Stomach smooth muscle (tissue), 2 donors: ENCODE results near the gene SLC9A8.
"Not testable (repeated sequence)": the region's sequence is repeated elsewhere in the genome, so short reads cannot be mapped to it uniquely, and the experiment has no call there.

Experiments used
- H3K27ac ChIP-seq: one replicate; pipeline ENCODE4 v1.7.0; 2013; ENCODE audit warnings: mild to moderate bottlenecking, low read length, inconsistent platforms
- H3K27me3 ChIP-seq, 2 donors: one replicate each; pipeline ENCODE4 v1.7.0; 2013; ENCODE audit warnings: low read length in 2 of 2; ENCODE audit not compliant: insufficient read depth in 2 of 2, control insufficient read depth in 1 of 2
- H3K36me3 ChIP-seq, 2 donors: one replicate each; pipeline ENCODE4 v1.7.0; 2013; ENCODE audit warnings: low read length in 2 of 2; ENCODE audit not compliant: control insufficient read depth in 2 of 2, insufficient read depth in 2 of 2
- H3K4me1 ChIP-seq: one replicate; pipeline ENCODE4 v1.7.0; 2013; ENCODE audit warnings: low read length; ENCODE audit not compliant: control insufficient read depth, insufficient read depth
- H3K4me3 ChIP-seq, 2 donors: one replicate each; pipeline ENCODE4 v1.7.0; 2013; ENCODE audit warnings: low read length in 2 of 2
- H3K9ac ChIP-seq, 2 donors: one replicate each; pipeline ENCODE4 v1.7.0; 2013; ENCODE audit warnings: low read length in 2 of 2, mild to moderate bottlenecking in 1 of 2
- H3K9me3 ChIP-seq, 2 donors: one replicate each; pipeline ENCODE4 v1.7.0; 2013; ENCODE audit warnings: low read length in 2 of 2; ENCODE audit not compliant: control insufficient read depth in 2 of 2
- donor health status: healthy.
- donor health status: Pancreatic carcinoma.

The SLC9A8 gene

GRCh38 chr20:49812507-49813304 lies at the start of gene SLC9A8:
SLC9A8 (plus strand) TSS chr20:49812828; CDS start chr20:49812923, 95 bp downstream.
- Histone ChIP-seq H3K9ac (peak within 1 kb of the TSS; percentile 91 to 97), H3K9me3 (no peaks in the 10 kb centered on the region), H3K36me3 (peaks cover 4 to 7% of the 10 kb centered on the region in 2 donors), H3K4me3 (peak within 1 kb of the TSS; percentile 87 to 96), H3K27me3 (no peaks in the 10 kb centered on the region), H3K27ac (peak within 1 kb of the TSS; percentile 75), H3K4me1 (peaks cover 14% of the 10 kb centered on the region)

DNA sequence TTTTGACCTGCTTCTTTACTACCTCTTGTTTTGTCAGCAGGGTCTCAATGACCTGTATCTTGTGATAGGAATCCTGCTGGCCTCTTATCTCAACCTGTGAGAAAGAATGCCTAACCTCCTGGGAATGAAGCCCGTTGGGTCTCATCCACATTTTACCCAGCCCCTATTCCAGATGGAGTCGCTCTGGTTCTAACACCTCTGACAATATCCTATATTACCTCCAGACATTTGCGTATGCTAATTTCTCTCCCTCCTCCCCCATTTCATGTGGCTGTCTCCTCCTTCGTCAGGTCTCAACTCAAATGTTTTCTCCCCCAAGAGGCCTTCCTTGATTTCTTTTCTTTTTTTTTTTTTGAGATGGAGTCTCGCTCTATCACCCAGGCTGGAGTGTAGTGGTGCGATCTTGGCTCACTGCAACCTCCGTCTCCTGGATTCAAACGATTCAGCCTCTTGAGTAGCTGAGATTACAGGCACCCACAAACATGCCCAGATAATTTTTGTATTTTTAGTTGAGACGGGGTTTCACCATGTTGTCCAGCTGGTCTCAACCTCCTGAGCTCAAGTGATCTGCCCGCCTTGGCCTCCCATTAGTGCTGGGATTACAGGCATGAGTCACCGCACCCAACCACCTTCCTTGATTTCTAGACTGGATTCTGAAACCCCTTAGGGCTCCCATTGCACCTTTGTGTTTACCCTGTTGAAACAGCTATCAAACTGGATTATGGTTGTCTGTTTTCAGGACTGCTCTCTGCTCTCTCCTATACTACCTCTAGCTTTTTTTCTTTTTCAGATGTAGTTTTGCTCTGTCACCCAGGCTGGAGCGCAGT lies 49.5 kb upstream of the SLC9A8 start:
- H3K4me1 ChIP-seq: no peaks in the 10 kb centered on the region
- H3K9me3 ChIP-seq: no peaks in the 10 kb centered on the region
- H3K9ac ChIP-seq: no peak overlapping the region
- H3K4me3 ChIP-seq: no peak overlapping the region
- no peaks in the 10 kb centered on the region for H3K36me3 ChIP-seq
- H3K27ac ChIP-seq: no peak overlapping the region
- no peaks in the 10 kb centered on the region for H3K27me3 ChIP-seq

DNA sequence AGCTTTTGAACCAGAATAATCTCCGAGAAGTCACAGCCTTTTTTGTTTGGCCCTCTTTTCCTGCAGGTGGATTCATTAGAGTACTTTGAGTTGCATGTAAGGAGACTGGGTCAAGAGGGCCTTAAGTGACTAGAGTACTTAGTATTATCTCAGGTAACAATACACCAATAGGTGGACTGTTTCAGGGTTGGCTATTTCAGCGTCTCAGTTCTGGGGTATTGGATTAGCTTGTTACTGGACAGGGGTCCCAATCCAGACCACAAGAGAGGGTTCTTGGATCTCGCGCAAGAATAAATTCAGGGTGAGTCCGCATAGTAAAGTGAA lies 47.3 kb upstream of the SLC9A8 start:
- no peaks in the 10 kb centered on the region for H3K4me1 ChIP-seq
- H3K4me3 ChIP-seq: no peak overlapping the region
- H3K27ac ChIP-seq: no peak overlapping the region
- no peaks in the 10 kb centered on the region for H3K36me3 ChIP-seq
- H3K9ac ChIP-seq: no peak overlapping the region
- no peaks in the 10 kb centered on the region for H3K9me3 ChIP-seq
- no peaks in the 10 kb centered on the region for H3K27me3 ChIP-seq

DNA sequence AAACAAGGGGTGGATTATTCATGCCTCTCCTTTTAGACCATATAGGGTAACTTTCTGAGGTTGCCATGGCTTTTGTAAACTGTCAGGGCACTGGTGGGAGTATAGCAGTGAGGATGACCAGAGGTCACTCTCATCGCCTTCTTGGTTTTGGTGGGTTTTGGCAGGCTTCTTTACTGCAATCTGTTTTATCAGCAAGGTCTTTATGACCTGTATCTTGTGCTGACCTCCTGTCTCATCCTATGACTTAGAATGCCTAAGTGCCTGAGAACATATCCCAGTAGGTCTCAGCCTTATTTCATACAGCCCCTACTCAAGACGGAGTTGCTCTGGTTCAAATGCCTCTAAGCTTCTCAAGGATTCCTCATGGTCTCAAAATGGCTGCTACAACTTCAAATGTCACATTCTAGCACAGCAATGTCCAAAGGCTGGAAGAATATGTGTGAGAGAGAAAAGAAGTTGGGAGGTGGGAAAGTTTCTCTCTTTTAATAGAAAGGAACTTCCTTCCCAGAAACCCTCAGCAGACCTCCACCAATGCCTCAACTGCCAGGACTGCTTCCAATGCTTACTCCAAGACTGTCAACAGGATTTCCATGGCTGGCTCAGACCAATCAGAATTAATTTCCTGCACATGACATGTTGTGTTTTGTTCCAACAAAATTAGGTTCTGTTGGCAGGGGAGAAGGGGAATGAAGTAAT lies 46.6 kb upstream of the SLC9A8 start:
- no peak overlapping the region for H3K4me3 ChIP-seq
- H3K27me3 ChIP-seq: no peaks in the 10 kb centered on the region
- no peaks in the 10 kb centered on the region for H3K9me3 ChIP-seq
- H3K4me1 ChIP-seq: no peaks in the 10 kb centered on the region
- no peaks in the 10 kb centered on the region for H3K36me3 ChIP-seq
- H3K27ac ChIP-seq: no peak overlapping the region
- H3K9ac ChIP-seq: no peak overlapping the region

DNA sequence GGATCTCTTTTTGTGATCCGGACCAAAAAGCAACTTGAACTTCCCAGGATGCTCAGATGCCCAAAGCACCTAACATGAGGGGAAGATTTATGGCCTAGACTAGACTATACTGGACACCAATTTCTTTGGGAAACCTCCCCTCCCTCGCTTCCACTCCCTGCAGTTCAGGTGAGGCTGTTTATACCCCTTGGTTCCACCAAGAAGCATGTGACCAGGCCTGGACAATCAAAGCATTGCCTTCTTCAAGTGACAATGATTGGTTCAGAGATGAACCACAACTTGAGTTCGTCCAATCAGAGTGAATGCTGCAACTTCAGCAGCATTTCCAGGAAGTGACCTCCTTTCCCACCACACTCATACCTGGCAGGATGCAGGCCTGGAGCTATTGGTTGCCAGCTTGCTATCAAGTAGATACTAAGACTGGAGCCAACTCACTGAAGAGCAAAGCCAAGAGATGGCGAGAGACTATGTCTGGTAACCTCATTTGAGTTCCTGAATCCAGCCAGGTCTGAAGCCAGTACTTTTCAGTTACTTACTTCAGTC lies 45.6 kb upstream of the SLC9A8 start:
- H3K36me3 ChIP-seq: no peaks in the 10 kb centered on the region
- no peak overlapping the region for H3K27ac ChIP-seq
- no peak overlapping the region for H3K4me3 ChIP-seq
- no peak overlapping the region for H3K9ac ChIP-seq
- peaks cover under 1% of the 10 kb centered on the region for H3K4me1 ChIP-seq
- H3K27me3 ChIP-seq: no peaks in the 10 kb centered on the region
- no peaks in the 10 kb centered on the region for H3K9me3 ChIP-seq

- H3K27me3 ChIP-seq: no peaks in the 10 kb centered on the region
- peak overlapping the region; percentile 46 for H3K27ac ChIP-seq
- no peaks in the 10 kb centered on the region for H3K9me3 ChIP-seq
- no peak overlapping the region for H3K4me3 ChIP-seq
- H3K4me1 ChIP-seq: peaks cover 3% of the 10 kb centered on the region
- no peaks in the 10 kb centered on the region for H3K36me3 ChIP-seq
- no peak overlapping the region for H3K9ac ChIP-seq
Measured at GRCh38 chr20:49768204-49769047, 44.2 kb upstream of the SLC9A8 start.

GRCh38 chr20:49769048-49769581 lies 43.5 kb upstream of the SLC9A8 start:
- Histone ChIP-seq H3K4me1 (peaks cover 3% of the 10 kb centered on the region), H3K36me3 (no peaks in the 10 kb centered on the region), H3K9me3 (no peaks in the 10 kb centered on the region), H3K4me3 (no peak overlapping the region), H3K27ac (peak overlapping the region; percentile 46), H3K27me3 (no peaks in the 10 kb centered on the region), H3K9ac (no peak overlapping the region)

GRCh38 chr20:49770634-49771033 lies 42.0 kb upstream of the SLC9A8 start:
- Histone ChIP-seq H3K4me1 (peaks cover 3% of the 10 kb centered on the region), H3K9ac (no peak overlapping the region), H3K9me3 (no peaks in the 10 kb centered on the region), H3K36me3 (no peaks in the 10 kb centered on the region), H3K27ac (no peak overlapping the region), H3K27me3 (no peaks in the 10 kb centered on the region), H3K4me3 (no peak overlapping the region)

- H3K9ac ChIP-seq, H3K4me1 ChIP-seq, H3K36me3 ChIP-seq, H3K4me3 ChIP-seq, H3K27me3 ChIP-seq, H3K27ac ChIP-seq, H3K9me3 ChIP-seq: not testable (repeated sequence)
Measured at GRCh38 chr20:49774213-49774612, 38.4 kb upstream of the SLC9A8 start.

- no peaks in the 10 kb centered on the region for H3K9me3 ChIP-seq
- no peak overlapping the region for H3K9ac ChIP-seq
- H3K27me3 ChIP-seq: no peaks in the 10 kb centered on the region
- no peak overlapping the region for H3K27ac ChIP-seq
- no peaks in the 10 kb centered on the region for H3K36me3 ChIP-seq
- peaks cover 3% of the 10 kb centered on the region for H3K4me1 ChIP-seq
- no peak overlapping the region for H3K4me3 ChIP-seq
Measured at GRCh38 chr20:49775229-49775693, 37.4 kb upstream of the SLC9A8 start.
